GM19238 (cell line): ENCODE data around the gene CORT.
"Not testable (repeated sequence)": the region's sequence is repeated elsewhere in the genome, so short reads cannot be mapped to it uniquely, and the experiment has no call there.

ENCODE experiments used
- DNase-seq: peaks from one replicate; pipeline ENCODE4 v3.0.0; 2011; ENCODE audit warnings: low spot score; ENCODE audit not compliant: insufficient read length

CORT gene, protein sequence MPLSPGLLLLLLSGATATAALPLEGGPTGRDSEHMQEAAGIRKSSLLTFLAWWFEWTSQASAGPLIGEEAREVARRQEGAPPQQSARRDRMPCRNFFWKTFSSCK

DNA sequence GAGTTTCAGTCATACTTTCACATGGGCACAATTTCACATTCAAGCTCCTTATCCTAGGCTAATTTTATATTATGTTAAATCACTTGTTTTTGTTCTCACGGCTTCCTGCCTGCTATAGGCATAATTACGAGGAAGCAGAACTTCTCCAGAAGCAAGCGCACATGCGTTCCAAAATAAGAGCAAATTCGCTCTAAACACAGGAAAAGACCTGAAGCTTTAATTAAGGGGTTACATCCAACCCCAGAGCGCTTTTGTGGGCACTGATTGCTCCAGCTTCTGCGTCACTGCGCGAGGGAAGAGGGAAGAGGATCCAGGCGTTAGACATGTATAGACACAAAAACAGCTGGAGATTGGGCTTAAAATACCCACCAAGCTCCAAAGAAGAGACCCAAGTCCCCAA lies at the start of gene CORT:
CORT (plus strand) TSS at position 281 of the 400 bp plus-strand sequence. CDS start 193 bp downstream, outside the sequence.
- no peak for DNase-seq

DNA sequence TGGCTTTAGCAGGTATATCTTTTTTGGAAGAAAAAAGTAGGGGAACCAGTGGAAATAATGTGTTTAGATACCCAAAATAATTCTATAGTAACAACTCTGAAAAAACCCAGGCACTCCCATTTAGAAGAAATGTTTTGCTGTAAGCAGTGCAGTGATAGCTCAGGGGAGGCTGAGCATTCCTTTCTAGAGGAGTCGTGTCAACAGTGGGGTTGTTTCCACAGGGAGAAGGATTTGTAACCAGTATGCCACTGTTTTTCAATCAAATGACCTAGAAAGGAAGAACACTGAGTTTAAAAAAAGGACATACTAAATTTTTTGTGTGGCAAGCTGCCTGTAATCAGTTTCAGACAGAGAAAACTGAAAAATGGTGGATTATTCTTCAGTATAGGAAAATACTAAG lies 48.5 kb upstream of the CORT start:
- DNase-seq: no peak

DNA sequence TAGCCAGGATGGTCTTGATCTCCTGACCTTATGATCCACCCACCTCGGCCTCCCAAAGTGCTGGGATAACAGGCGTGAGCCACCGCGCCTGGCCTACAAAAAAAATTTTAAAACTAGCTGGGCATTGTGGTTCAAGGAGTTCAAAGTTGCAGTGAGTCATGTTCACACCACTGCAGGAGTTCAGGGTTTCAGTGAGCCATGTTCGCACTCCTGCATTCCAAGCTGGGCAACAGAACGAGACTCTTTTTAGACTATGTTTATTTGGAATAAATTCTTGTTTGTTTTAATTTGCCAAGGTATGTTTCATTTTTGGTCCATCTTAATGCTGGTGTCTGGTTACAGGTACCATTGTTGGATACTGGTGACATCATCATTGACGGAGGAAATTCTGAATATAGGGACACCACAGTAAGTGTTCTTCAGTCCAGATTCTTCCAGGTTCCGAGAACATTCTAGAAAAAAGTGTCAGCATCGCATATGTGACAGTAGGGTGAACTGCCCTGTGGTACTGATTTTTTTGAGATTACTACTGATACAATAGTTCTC lies 47.0 kb upstream of the CORT start:
- DNase-seq: no peak

DNA sequence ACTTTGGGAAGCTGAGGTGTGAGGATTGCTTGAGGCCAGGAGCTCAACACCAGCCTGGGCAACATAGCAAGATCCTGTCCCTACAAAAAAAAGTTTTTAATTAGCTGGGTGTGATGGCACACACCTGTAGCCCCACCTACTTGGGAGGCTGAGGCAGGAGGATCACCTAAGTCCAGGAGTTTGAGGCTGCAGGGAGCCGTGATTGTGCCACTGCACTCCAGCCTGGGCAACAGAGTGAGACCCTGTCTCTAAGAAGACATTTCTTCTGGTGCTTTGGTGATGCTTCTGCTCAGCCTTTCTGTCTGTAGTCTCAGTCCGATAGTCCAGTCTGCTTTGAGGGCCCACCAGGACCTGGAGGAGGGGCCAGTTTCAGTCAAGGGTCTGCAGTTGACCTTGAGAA lies 42.6 kb upstream of the CORT start:
- no peak for DNase-seq

DNA sequence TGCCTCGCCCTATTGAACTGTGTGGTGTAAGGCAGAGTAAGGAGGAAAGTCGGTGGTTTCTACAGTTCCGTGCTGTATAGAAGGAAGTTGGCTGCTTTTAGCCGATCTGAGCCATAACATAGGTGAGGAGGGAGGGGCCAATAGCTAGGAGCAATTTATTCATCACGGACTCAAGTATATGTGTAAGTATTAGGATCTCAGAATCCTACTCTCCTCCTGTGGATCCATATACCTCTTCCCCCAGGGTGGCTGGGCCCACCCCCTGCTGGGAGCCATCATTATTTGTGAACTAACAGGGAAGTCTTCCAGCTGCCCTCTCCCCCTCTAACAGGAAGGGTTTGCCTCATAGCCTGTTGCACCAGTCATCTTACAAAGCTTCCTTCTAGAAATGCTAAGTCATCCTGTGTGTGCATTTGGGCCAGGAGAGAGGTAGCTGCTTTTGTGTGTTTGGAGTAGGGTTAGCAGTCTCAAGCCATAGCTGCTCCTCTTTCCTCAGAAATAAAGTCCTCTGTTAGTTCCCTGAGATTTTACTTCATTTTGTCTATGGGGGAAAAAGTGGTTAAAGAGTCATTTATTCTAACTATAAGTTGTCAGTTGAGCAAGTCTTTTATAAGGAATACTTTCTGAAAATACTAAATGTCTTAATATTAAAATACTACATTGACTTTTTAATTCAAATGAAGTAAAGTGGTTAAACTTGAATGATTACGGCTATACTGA lies 34.5 kb upstream of the CORT start:
- no peak for DNase-seq

DNA sequence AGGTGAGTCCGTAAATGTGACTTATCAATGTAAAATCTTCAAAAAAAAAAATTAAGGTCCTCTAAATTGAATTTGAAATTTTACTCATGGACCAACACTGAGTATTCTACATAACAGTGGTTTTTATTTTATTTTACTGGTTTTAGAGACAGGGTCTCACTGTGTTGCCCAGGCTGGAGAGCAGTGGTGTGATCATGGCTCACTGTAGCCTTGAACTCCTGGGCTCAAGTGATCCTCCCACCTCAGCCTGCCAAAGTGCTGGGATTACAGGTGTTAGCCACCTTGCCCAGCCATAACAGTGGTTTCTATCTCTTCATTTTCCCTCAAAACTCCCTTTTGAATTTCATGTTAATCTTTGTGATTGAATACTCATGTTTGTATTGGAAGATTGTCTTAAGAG lies 33.9 kb upstream of the CORT start:
- not testable (repeated sequence) for DNase-seq

DNA sequence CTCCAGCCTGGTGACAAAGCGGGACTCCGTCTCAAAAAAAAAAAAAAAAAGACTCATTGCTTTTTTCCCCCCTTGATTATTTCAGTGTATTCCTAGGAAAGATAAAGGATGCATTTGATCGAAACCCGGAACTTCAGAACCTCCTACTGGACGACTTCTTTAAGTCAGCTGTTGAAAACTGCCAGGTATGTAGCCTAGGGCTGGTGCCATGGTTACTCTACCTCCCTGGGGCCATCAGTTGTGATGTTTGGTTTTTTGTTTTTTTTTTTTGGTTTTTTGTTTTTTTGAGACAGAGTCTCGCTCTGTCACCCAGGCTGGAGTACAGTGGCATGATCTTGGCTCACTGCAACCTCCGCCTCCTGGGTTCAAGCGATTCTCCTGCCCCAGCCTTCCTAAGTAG lies 31.1 kb upstream of the CORT start:
- DNase-seq: not testable (repeated sequence)

DNA sequence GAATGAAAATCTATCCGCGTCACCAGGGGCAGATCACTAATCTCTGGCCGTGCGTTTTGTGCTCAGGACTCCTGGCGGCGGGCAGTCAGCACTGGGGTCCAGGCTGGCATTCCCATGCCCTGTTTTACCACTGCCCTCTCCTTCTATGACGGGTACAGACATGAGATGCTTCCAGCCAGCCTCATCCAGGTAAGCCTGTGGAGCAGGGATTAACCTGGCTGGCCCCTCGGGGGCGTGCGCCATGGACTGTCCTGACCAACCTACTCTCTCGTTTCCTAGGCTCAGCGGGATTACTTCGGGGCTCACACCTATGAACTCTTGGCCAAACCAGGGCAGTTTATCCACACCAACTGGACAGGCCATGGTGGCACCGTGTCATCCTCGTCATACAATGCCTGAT lies 30.5 kb upstream of the CORT start:
- DNase-seq: no peak

DNA sequence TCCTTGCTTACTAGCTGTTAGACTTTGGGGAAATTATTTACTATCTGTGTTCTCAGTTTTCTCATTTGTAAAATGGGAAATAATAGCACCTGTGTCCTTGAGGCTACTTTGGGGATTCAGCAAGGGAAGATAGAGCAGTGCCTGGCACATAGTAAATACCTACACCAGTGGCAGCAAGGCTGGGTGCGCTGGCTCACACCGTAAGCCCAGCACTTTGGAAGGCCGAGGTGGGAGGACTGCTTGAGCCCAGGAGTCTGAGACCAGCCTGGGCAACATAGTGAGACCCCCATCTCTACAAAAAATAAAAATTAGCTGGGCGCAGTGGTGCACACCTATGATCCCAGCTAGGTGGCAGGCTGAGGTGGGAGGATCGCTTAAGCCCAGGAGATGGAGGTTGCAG lies 28.2 kb upstream of the CORT start:
- DNase-seq: no peak

DNA sequence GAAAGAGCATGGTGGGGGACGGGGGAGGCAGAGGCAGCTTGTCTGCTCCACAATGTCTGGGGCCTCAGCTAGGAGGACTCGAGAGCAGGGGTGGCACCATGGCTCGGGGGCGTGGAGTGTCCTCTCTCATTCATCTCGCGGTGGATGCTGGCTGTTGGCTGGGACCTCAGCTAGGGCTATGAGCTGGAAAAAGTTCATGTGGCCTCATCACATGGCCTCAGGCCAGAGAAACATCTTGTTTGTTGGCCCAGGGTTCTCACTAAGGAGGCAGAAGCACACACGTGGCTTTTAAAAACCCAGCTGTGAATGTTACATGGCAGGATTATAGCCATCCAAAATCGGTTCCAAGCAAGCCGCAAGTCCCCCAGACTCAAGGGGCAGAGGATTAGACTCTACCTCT lies 25.8 kb upstream of the CORT start:
- no peak for DNase-seq

DNA sequence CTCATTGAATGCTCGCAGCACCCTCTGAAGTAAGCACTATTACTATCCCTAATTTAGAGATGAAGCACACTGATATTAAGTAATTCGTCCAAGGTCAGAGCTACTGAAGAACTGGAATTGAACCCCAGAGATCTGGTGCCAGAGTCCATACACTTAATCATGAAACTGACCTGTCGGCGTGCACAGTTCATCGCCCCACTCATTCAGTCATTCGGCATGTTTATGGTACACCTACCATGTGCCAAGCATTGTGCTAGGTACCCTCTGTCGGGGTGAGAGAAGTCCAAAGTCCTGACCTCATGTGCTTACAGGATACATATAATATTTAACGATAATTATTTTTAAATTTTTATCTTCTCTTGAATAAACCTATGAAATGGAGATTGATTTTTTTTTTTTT lies 25.2 kb upstream of the CORT start:
- no peak for DNase-seq

DNA sequence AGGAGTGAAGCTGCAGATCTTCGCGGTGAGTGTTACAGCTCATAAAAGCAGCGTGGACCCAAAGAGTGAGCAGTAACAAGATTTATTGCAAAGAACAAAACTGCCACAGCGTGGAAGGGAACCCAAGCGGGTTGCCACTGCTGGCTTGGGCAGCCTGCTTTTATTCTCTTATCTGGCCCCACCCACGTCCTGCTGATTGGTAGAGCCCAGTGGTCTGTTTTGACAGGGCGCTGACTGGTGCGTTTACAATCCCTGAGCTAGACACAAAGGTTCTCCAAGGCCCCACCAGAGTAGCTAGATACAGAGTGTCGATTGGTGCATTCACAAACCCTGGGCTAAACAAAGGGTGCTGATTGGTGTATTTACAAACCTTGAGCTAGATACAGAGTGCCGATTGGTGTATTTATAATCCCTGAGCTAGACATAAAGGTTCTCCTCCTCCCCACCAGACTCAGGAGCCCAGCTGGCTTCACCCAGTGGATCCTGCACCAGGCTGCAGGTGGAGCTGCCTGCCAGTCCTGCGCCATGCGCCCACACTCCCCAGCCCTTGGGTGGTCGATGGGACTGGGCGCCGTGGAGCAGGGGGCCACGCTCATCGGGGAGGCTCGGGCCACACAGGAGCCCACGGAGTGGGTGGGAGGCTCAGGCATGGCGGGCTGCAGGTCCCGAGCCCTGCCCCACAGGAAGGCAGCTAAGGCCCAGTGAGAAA lies 23.9 kb upstream of the CORT start:
- DNase-seq: not testable (repeated sequence)

DNA sequence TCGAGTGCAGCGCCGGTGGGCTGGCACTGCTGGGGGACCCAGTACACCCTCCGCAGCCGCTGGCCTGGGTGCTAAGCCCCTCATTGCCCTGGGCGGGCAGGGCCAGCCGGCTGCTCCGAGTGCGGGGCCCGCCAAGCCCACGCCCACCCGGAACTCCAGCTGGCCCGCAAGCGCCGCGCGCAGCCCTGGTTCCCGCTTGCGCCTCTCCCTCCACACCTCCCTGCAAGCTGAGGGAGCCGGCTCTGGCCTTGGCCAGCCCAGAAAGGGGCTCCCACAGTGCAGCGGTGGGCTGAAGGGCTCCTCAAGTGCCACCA lies 23.3 kb upstream of the CORT start:
- not testable (repeated sequence) for DNase-seq

DNA sequence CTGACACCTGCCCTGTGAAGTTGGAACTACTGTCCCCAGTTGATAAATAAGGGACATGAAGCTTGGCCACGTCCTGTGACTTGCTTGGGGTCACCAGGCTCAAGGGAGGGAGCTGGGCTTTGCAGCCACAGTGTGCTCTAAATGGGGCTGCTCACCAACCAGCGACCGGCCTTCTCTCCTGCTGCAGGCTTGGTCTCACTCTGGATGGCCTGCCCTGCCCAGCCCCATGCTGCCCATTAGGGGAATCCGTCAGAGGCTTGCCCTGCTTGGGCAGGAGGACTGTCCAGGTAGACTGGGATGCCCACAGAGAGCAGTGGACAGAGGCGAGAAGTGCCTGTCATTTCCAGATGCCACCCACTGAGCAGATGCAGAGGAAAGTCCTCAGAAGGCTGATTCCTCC lies 20.8 kb upstream of the CORT start:
- DNase-seq: no peak

DNA sequence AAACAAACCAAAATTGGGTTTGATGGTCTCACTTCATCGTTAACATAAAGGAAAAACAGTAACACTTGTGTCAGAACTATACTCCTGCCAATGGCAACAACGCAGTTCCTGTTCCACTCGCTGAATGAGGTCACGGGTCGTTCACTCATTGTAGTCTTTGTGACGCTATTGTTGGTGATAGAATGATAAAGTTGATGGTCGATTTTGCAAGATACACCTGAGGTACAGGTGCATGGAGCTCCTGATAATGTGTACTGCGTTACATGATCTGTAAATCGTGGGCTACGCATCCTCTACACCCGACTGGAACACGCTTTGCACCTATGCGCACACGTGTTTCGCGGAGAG lies 20.0 kb upstream of the CORT start:
- no peak for DNase-seq

DNA sequence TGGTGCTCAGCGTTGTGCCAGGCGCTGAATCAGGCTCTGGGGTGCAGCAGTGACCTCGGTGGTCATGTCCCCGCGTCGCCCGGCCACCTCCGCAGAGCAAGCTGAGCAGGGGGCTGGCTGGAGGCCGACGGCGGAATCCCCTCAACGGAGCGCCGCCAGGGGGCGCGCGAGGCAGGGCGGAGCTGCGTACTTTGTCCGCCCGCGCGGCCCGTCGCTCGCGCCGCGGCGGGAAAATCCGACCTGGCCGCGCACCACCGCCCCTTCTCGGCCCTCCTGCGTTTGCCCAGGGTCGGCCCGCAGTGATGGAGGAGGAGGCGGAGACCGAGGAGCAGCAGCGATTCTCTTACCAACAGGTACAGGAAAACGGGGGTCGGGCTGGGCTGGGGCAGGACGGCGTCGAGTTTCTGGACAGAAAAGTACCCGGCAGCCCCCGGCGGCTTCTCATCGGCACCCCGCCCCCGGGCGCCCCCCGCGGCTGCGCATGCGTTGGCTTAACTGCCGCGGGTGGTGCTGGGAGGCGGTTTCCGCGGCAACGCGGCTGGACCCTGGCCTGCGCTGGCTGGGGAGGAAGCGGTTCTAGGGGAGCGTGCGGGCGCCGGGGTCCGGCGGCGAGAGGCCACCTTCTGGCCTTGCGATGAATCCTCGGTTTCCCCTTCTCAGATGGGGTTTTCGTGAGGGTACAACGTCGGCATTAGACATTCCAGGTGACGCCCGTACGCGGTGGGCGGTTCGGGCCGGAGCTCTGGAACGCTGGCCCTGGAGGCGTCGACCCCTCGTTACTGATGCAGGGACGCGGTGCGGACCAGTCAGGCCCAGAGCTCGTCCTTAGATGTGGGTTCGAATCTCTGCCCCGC lies 19.4 kb upstream of the CORT start, which contains the start of gene CENPS:
CENPS (plus strand) TSS at position 218 of the 854 bp plus-strand sequence; CDS start at position 303, 85 bp downstream.
- peak; percentile 96 for DNase-seq

DNA sequence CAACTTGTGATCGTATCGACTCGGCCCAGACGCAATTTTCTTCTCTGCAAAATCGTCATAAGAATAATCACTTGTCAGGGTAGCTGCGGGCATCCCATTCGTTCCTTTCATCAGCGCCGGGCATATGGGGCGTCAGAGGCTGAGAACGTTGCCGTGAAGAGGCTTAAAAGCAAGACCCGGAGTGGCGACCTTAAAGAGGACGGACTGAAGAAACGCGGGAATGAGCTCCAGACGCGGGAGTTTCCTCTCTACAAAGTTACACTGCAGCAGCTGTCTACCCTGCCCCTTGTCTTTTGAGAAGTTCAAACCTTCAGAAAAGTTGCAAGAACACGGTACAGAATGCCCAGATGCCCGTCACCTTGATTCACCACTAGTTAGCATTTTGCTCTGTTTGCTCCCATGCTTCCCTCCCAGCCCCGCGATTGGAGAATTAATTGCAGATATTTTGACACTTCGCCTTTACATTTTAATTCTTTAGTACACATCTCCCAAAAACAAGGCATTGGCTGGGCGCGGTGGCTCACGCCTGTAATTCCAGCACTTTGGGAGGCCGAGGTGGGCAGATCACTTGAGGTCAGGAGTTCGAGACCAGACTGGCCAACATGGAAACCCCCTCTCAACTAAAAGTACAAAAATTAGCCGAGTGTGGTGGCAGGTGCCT lies 18.6 kb upstream of the CORT start:
- DNase-seq: no peak

DNA sequence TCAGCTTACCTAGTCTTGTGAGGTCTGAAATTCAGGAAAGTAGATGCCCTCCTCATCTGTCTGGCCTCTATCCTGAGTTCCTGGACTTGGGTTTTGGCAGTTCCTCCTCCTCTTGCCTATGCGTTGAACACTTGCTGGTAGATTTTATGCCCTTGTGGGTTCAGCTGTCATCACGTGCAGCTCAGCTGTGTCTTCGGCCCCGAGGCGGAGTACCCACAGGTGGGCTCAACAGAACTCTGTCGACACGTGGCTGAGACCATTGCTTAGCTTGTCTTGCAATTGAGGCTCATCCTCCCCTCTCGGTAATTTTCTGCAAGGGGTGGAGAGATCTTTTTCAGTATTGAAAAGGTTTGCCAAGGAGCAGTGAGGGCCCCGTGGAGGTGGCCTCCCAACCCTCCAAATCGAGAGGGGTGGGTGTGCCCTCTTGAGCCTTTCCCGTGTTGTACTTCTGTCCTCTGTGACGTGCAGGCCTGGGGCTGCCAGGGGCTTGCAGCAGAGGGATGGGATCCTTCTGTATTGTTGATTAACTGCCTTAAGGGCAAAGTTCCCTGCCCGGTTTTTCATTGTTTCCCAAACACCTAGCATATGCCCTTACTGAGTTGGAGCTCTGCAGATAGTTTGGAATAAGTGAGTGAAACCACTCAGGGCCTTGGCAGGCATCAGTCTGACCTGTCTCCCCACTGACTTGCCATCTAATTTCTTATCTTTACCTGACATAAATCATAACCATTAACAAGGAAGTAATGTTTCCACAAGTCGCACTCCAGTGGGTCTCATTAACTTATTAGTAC lies 16.7 kb upstream of the CORT start:
- no peak for DNase-seq

DNA sequence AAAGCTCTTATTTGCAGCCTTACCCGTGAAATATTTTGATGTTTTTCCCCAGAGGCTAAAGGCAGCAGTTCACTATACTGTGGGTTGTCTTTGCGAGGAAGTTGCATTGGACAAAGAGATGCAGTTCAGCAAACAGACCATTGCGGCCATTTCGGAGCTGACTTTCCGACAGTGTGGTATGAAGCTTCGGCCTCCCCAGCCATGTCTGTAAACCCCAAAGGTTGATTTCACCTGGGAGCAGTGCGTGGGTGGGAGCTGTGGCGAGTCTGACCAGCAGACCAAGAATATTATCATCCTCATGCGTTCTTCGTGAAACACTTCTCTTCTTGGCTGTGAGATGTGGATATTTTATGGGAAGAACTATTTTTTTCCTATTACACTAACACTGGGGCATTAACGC lies 16.0 kb upstream of the CORT start:
- DNase-seq: no peak

DNA sequence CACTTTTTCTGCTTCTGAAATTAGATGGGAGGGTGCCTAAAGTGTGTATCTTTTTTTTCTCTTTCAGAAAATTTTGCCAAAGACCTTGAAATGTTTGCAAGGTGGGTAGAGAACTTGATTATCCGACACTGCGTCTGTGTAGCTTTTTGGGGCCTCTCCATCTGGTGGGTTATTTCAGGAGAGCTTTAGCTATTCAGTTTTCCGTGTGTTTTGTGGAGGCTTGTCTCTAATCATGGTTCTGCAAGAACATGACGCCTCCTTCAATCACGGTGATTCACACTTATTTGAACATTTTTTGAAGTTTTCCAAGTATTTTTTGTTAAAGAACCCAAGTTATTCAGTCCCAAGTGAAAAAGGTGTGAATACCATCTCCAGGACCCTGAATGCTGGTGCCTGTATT lies 15.2 kb upstream of the CORT start:
- no peak for DNase-seq
